HCT116 (cell line): ENCODE results near the gene LOXL1. TPM values are rescaled to one million over a fixed set of nuclear protein-coding genes. Genes with fewer than 3 reads are reported as not detected.
"Not testable (repeated sequence)": the region's sequence is repeated elsewhere in the genome, so short reads cannot be mapped to it uniquely, and the experiment has no call there.

ENCODE experiments used
- ATAC-seq: fragments of 200-7000 bp; cut with Tn5 transposase; 2 replicates; pipeline ENCODE4 v1.9.1; 2020; ENCODE audit warnings: mild to moderate bottlenecking, moderate library complexity
- BruUV-seq: library from RNA; stranded (reverse); fragments of 400-500 nt; replicated peaks from 2 replicates; lab custom pipeline; 2021; lab: Mats Ljungman, UMichigan
- CTCF ChIA-PET: fragments of 300-600 bp; sonication (Branson Sonifier 250); formaldehyde crosslinking; loops from one replicate; lab custom pipeline; 2021; ENCODE audit warnings: antibody characterized with exemption; lab: Charles Lee
- POLR2A ChIA-PET: fragments of 300-600, 350-600 bp; sonication (Branson Sonifier 250); formaldehyde crosslinking; loops from one replicate; lab custom pipeline; 2021; ENCODE audit warnings: antibody characterized with exemption; lab: Charles Lee
- RAD21 ChIA-PET, 2 experiments: fragments of 300-600 bp; sonication (Branson Sonifier 250); formaldehyde crosslinking; loops; one replicate each; lab custom pipeline; 2023; ENCODE audit warnings: low total read pairs in 2 of 2; ENCODE audit not compliant: uncharacterized antibody in 2 of 2, unreplicated experiment in 2 of 2, low non-redundant PET in 1 of 2; lab: Charles Lee
- DNase-seq: peaks from one replicate; pipeline ENCODE4 v3.0.0-alpha.2; 2010; ENCODE audit warnings: low read depth, low spot score
- H2AFZ ChIP-seq: fragments of 200-600 bp; shearing (Covaris generic), sonication (generic); 2 replicates; pipeline ENCODE4 v1.6.1; 2017; ENCODE audit warnings: low read depth, mixed run types, mixed read lengths, antibody characterized with exemption, low read length; ENCODE audit not compliant: poor library complexity, severe bottlenecking
- H3K27ac ChIP-seq: 2 replicates; pipeline ENCODE4 v1.5.1; 2012; ENCODE audit warnings: low read depth, low read length
- H3K27me3 ChIP-seq: fragments of 200-600 bp; sonication (generic); 2 replicates; pipeline ENCODE4 v1.6.1; 2016; ENCODE audit warnings: mixed run types, low read length, mixed read lengths; ENCODE audit not compliant: insufficient read depth
- H3K36me3 ChIP-seq, 2 experiments: fragments of 200-500 bp in 1 of 2; fragments of 200-600 bp in 1 of 2; sonication (Bioruptor generic) in 1 of 2; sonication (generic) in 1 of 2; 2 replicates each; pipeline versions ENCODE4 v1.5.1 to v1.6.1; 2014 to 2016; ENCODE audit warnings: low read length in 2 of 2, inconsistent platforms in 1 of 2, mixed read lengths in 1 of 2, mixed run types in 1 of 2; ENCODE audit not compliant: insufficient read depth in 2 of 2, control insufficient read depth in 1 of 2
- H3K4me1 ChIP-seq, 2 experiments: fragments of 200-600 bp in 1 of 2; sonication (generic) in 1 of 2; 2 replicates each; pipeline versions ENCODE4 v1.5.1 to v1.6.1; 2012 to 2017; ENCODE audit warnings: low read length in 2 of 2, inconsistent platforms in 1 of 2, mild to moderate bottlenecking in 1 of 2, mixed read lengths in 1 of 2, mixed run types in 1 of 2, moderate library complexity in 1 of 2; ENCODE audit not compliant: insufficient read depth in 2 of 2, control insufficient read depth in 1 of 2
- H3K4me2 ChIP-seq: fragments of 200-600 bp; sonication (generic); 2 replicates; pipeline ENCODE4 v1.6.1; 2017; ENCODE audit warnings: mixed run types, low read length, mixed read lengths
- H3K4me3 ChIP-seq, 2 experiments: fragments of 200-600 bp in 1 of 2; sonication (generic) in 1 of 2; replicated peaks in 1 of 2; 2 replicates each; pipeline ENCODE4 v1.5.1; 2011 to 2016; ENCODE audit warnings: low read length in 2 of 2, control low read depth in 1 of 2, low read depth in 1 of 2, mild to moderate bottlenecking in 1 of 2, mixed read lengths in 1 of 2, mixed run types in 1 of 2
- H3K79me2 ChIP-seq: fragments of 200-600 bp; sonication (generic); 2 replicates; pipeline ENCODE4 v1.6.1; 2017; ENCODE audit warnings: mild to moderate bottlenecking, mixed run types, low read length, moderate library complexity, mixed read lengths; ENCODE audit not compliant: insufficient read depth
- H3K9ac ChIP-seq: fragments of 200-600 bp; sonication (generic); 2 replicates; pipeline ENCODE4 v1.6.1; 2016; ENCODE audit warnings: low read length, mixed read lengths
- H3K9me2 ChIP-seq: fragments of 200-600 bp; sonication (generic), shearing (Covaris generic); 2 replicates; pipeline ENCODE4 v1.6.1; 2017; ENCODE audit warnings: mixed run types, mild to moderate bottlenecking, moderate library complexity; ENCODE audit not compliant: insufficient read depth
- H3K9me3 ChIP-seq, 2 experiments: fragments of 200-500 bp in 1 of 2; fragments of 200-600 bp in 1 of 2; sonication (Bioruptor generic) in 1 of 2; sonication (generic) in 1 of 2; 2 replicates each; pipeline ENCODE4 v1.6.1; 2014 to 2017; ENCODE audit warnings: low read length in 2 of 2, mixed read lengths in 2 of 2, inconsistent platforms in 1 of 2, low read depth in 1 of 2, mild to moderate bottlenecking in 1 of 2, mixed run types in 1 of 2, moderate library complexity in 1 of 2; ENCODE audit not compliant: control insufficient read depth in 1 of 2, insufficient read depth in 1 of 2
- H4K20me1 ChIP-seq: fragments of 200-600 bp; sonication (generic), shearing (Covaris generic); 2 replicates; pipeline ENCODE4 v1.6.1; 2017; ENCODE audit warnings: mixed run types, mild to moderate bottlenecking, moderate library complexity; ENCODE audit not compliant: insufficient read depth
- FOSL1 ChIP-seq: IDR thresholded peaks from 2 replicates; pipeline ENCODE4 v1.6.1; 2012; ENCODE audit warnings: low read depth
- RAD21 ChIP-seq: IDR thresholded peaks from 2 replicates; pipeline ENCODE4 v1.6.1; 2012; ENCODE audit warnings: low read depth, mild to moderate bottlenecking
- intact Hi-C: fragments of 100-400 bp; cut with micrococcal nuclease; formaldehyde crosslinking; loops from 2 replicates; pipeline ENCODE4 v1.10.0; 2022
- total RNA-seq: library from RNA; stranded (reverse); gene quantifications from one replicate; pipeline ENCODE4 v1.2.1, GENCODE V29; 2021; ENCODE audit not compliant: unreplicated experiment
- TF ChIP-seq, protein P1 (sequence below), 3 experiments: fragments of 200-600 bp in 1 of 3; sonication (generic) in 1 of 3; IDR thresholded peaks in 2 of 3; conservative IDR thresholded peaks in 1 of 3; 2 replicates each; pipeline ENCODE4 v1.5.1; 2012 to 2017; ENCODE audit warnings: low read depth in 2 of 3, low read length in 2 of 3, antibody characterized with exemption in 1 of 3, borderline replicate concordance in 1 of 3, control low read depth in 1 of 3, mild to moderate bottlenecking in 1 of 3, mixed read lengths in 1 of 3, mixed run types in 1 of 3, moderate library complexity in 1 of 3; ENCODE audit not compliant: insufficient read depth in 1 of 3

Gene LOXL1
- total RNA-seq, 1 experiment from 2014 or later, result 14.9 TPM

DNA sequence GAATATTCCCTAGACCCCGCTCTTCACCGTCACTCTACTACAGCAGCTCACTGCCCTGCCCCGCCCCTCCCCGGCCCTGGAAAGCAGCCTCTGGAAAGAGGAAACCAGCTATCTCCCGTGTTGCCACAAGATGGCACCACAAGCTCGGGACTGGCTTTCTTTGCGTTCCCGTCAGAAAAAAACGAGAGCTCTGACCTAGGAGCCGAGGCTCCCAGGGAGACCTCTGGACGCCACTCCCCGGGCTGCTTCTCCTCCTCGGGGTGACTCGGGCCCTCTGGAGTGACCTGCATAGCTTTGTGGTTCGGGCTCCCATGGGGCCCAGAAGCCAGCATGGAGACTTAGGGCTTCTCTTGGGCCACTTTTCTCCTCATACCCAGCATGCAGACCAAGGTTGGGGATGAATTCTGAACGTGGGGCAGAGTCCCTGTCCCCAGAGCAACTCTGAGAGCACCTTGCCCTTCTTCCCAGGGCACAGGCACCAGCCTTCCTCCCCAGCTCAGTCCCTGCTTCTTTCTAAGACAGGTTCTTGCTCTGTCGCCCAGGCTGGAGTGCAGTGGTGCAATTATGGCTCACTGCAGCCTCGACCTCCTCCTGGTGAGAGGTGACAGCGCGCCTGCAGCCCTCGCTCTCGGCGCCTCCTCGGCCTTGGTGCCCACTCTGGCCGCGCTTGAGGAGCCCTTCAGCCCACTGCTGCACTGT lies 46.9 kb downstream of the LOXL1 start:
- DNase-seq, result no peak
- H3K4me3 ChIP-seq, result peak overlapping the region; percentile 17 to 52; a peak in 3 of 4 replicates

DNA sequence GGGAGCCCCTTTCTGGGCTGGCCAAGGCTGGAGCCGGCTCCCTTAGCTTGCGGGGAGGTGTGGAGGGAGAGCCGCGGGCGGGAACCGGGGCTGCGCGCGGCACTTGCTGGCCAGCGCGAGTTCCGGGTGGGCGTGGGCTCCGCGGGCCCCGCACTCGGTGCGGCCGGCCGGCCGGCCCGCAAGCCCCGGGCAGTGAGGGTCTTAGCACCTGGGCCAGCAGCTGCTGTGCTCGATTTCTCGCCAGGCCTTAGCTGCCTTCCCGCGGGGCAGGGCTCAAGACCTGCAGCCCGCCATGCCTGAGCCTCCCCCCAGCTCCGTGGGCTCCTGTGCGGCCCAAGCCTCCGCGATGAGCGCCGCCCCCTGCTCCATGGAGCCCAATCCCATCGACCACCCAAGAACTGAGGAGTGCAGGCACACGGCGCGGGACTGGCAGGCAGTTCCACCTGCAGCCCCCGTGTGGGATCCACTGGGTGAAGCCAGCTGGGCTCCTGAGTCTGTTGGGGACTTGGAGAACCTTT lies 47.5 kb downstream of the LOXL1 start:
- CTCF ChIA-PET, result interaction anchor here (0.7 to 3.0 kb wide), 13 partner anchors 9 to 349 kb away, joined by 3 to 132 read pairs (median 16); partner anchors contain the start of gene PML
- intact Hi-C loops, result loop anchor here (1.0 to 5.0 kb wide), 4 partner anchors 64 to 349 kb away; no protein-coding TSS in a partner anchor

More for the DNA sequence above, 46.9 kb downstream of the LOXL1 start:
- ChIA-PET POLR2A (interaction anchor here (1.0 to 1.2 kb wide), 3 partner anchors 10 to 76 kb away, joined by 3 to 6 read pairs (median 6); no protein-coding TSS in a partner anchor), CTCF (interaction anchor here (0.7 to 3.0 kb wide), 26 partner anchors 9 to 350 kb away, joined by 3 to 132 read pairs (median 6); partner anchors contain the start of genes PML and TBC1D21), RAD21 (interaction anchor here (0.7 to 1.7 kb wide), 15 partner anchors 10 to 349 kb away, joined by 3 to 23 read pairs (median 5); no protein-coding TSS in a partner anchor)
- no TSS peak for BruUV-seq
- peak; percentile 95 for ATAC-seq
- peak overlapping the region; percentile 26 for H3K9ac ChIP-seq
- no peaks in the 10 kb centered on the region for H3K36me3 ChIP-seq
- TF ChIP-seq, protein P1, sequence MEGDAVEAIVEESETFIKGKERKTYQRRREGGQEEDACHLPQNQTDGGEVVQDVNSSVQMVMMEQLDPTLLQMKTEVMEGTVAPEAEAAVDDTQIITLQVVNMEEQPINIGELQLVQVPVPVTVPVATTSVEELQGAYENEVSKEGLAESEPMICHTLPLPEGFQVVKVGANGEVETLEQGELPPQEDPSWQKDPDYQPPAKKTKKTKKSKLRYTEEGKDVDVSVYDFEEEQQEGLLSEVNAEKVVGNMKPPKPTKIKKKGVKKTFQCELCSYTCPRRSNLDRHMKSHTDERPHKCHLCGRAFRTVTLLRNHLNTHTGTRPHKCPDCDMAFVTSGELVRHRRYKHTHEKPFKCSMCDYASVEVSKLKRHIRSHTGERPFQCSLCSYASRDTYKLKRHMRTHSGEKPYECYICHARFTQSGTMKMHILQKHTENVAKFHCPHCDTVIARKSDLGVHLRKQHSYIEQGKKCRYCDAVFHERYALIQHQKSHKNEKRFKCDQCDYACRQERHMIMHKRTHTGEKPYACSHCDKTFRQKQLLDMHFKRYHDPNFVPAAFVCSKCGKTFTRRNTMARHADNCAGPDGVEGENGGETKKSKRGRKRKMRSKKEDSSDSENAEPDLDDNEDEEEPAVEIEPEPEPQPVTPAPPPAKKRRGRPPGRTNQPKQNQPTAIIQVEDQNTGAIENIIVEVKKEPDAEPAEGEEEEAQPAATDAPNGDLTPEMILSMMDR (IDR thresholded peaks at IDR 0.05 in 2 of 3, conservative IDR thresholded peaks at IDR 0.05 in 1 of 3; ENCODE audit: borderline replicate concordance in 1 of 3, insufficient read depth in 1 of 3, low read depth in 2 of 3, low read length in 2 of 3), result peak; percentile 87 to 93 (median 87)
- TF ChIP-seq RAD21 (peak; percentile 98), FOSL1 (no peak)
- H3K9me2 ChIP-seq, result no peaks in the 10 kb centered on the region
- intact Hi-C loops, result loop anchor here (1.0 to 5.0 kb wide), 4 partner anchors 64 to 349 kb away; no protein-coding TSS in a partner anchor
- peak overlapping the region; percentile 97 for H2AFZ ChIP-seq
- no peak overlapping the region; the same call in 1 of the 2 replicates for H3K27ac ChIP-seq
- peaks cover 0 to 8% of the 10 kb centered on the region in 2 experiments; a peak in 2 of 4 replicates for H3K4me1 ChIP-seq
- no peaks in the 10 kb centered on the region for H3K27me3 ChIP-seq
- H3K9me3 ChIP-seq, result no peaks in the 10 kb centered on the region; a peak in 1 of 4 replicates
- no peaks in the 10 kb centered on the region for H3K79me2 ChIP-seq
- H3K4me2 ChIP-seq, result peak overlapping the region; percentile 88
- no peaks in the 10 kb centered on the region for H4K20me1 ChIP-seq

DNA sequence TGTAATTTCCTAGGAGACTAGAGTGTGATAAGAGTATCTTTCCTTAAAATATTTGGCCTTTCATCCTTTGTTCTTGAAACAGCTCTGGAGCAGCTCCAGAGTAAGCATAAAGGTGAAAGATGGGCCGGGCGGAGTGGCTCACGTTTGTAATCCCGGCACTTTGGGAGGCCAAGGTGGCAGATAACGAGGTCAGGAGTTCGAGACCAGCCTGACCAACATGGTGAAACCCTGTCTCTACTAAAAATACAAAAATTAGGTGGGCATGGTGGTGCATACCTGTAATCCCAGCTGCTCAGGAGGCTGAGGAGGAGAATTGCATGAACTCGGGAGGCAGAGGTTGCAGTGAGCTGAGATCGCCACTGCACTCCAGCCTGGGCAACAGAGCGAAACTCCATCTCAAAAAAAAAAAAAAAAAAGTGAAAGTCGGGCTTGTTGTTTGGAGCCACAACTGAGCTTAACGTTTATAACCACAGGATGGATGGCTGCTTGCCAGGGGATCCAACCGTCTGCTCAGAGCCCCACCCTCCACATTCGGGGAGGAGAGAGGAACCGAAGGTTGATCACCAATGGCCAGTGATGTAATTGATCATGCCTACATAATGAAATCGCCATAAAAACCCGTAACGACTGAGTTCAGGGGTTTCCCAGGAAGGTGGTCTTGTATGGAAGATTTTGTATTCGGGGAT lies 49.3 kb downstream of the LOXL1 start:
- H3K4me1 ChIP-seq, H3K9me3 ChIP-seq, ATAC-seq, H3K27ac ChIP-seq, H2AFZ ChIP-seq, BruUV-seq, intact Hi-C loops, H3K4me3 ChIP-seq, H3K27me3 ChIP-seq, H3K79me2 ChIP-seq, H3K9ac ChIP-seq, H3K9me2 ChIP-seq, DNase-seq, H3K4me2 ChIP-seq, H3K36me3 ChIP-seq, H4K20me1 ChIP-seq: not testable (repeated sequence)
- ChIA-PET RAD21 (interaction anchor here in 1 of 2 experiments (0.6 to 1.7 kb wide), 2 partner anchors 61 to 348 kb away, joined by 3 read pairs; no protein-coding TSS in a partner anchor), CTCF (interaction anchor here (0.9 to 3.0 kb wide), 4 partner anchors 19 to 332 kb away, joined by 3 to 132 read pairs (median 4); partner anchors contain the start of gene PML), POLR2A (interaction anchor here (1.6 kb wide), 1 partner anchor 77 kb away, joined by 3 read pairs; no protein-coding TSS in a partner anchor)

More for the DNA sequence above, 47.5 kb downstream of the LOXL1 start:
- not testable (repeated sequence) for H3K4me1 ChIP-seq, H3K9me3 ChIP-seq, H2AFZ ChIP-seq, H3K27me3 ChIP-seq, H3K27ac ChIP-seq, H3K4me3 ChIP-seq, ATAC-seq, H3K4me2 ChIP-seq, H3K9me2 ChIP-seq, H4K20me1 ChIP-seq, H3K9ac ChIP-seq, H3K36me3 ChIP-seq, DNase-seq, BruUV-seq, H3K79me2 ChIP-seq
- RAD21 ChIA-PET, result interaction anchor here (0.8 to 1.7 kb wide), 3 partner anchors 63 to 347 kb away, joined by 3 to 4 read pairs (median 3); no protein-coding TSS in a partner anchor
- POLR2A ChIA-PET, result interaction anchor here (1.0 to 1.6 kb wide), 3 partner anchors 9 to 79 kb away, joined by 3 to 6 read pairs (median 6); no protein-coding TSS in a partner anchor
